Measurements from ENCODE around the gene ROBO1. TPM values are rescaled to one million over a fixed set of nuclear protein-coding genes. Genes with fewer than 3 reads are reported as not detected.

Gene ROBO1
- total and polyA plus RNA-seq, 4 donors = 1.0 to 30.3 (median 3.9) TPM

DNA sequence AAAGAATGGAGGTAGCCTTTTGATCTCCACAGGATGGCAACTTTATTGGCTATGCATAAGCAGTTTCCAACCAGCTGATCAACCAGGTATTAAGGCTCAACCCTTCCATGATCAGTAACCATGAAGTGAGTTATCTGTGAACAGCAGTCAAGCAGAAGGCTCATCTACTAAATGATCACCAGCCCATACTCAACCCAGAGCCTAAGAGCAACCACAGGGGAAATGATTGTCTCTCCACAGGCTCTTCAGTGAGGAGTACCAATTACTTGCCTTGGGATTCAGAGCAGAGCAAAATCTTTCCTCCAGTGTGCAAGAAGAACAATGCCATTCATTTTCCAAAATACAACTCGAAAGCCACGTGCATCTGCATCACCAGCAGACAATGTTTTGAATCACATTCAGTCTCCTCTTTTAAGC, 754.8 kb downstream of the ROBO1 start:
- Histone ChIP-seq H3K4me3 (ENCODE audit: low read depth in 1 of 3, low read length in 3 of 3) (no peak overlapping the region), H3K27me3 (ENCODE audit: control insufficient read depth in 4 of 4, insufficient read depth in 4 of 4, low read length in 3 of 4) (peaks cover 0 to 10% (median 1%) of the 10 kb centered on the region in 4 donors), H3K27ac (ENCODE audit: low read depth in 1 of 2, low read length in 2 of 2) (no peak overlapping the region), H3K36me3 (ENCODE audit: control insufficient read depth in 4 of 4, insufficient read depth in 3 of 4, low read depth in 1 of 4, low read length in 3 of 4) (no peaks in the 10 kb centered on the region), H3K9ac (ENCODE audit: low read depth in 1 of 2, low read length in 2 of 2) (no peak overlapping the region), H3K4me1 (ENCODE audit: control insufficient read depth in 4 of 4, insufficient read depth in 4 of 4, low read length in 3 of 4) (peaks cover 0 to 8% (median 3%) of the 10 kb centered on the region in 4 donors), H3K9me3 (ENCODE audit: control insufficient read depth in 4 of 4, low read length in 3 of 4) (no peaks in the 10 kb centered on the region)
- no peak for DNase-seq (ENCODE audit: low spot score)
- 81% methylated on average over 2 of the region's 2 CpGs for WGBS
- TF ChIP-seq HNF4A (conservative IDR thresholded peaks at IDR 0.05) = no peak
- no peak for TF ChIP-seq NR2F2 (IDR thresholded peaks at IDR 0.05)
- no peak for TF ChIP-seq RAD21 (IDR thresholded peaks at IDR 0.05)

- no peak overlapping the region for H3K27ac ChIP-seq (ENCODE audit: low read depth in 1 of 2, low read length in 2 of 2)
- WGBS = 84% methylated on average over 2 of the region's 2 CpGs
- H3K9me3 ChIP-seq (ENCODE audit: control insufficient read depth in 4 of 4, low read length in 3 of 4) = no peaks in the 10 kb centered on the region
- peaks cover 0 to 10% (median 0%) of the 10 kb centered on the region in 4 donors for H3K27me3 ChIP-seq (ENCODE audit: control insufficient read depth in 4 of 4, insufficient read depth in 4 of 4, low read length in 3 of 4)
- DNase-seq (ENCODE audit: low spot score) = no peak
- no peak overlapping the region for H3K9ac ChIP-seq (ENCODE audit: low read depth in 1 of 2, low read length in 2 of 2)
- no peak overlapping the region for H3K4me3 ChIP-seq (ENCODE audit: low read depth in 1 of 3, low read length in 3 of 3)
- TF ChIP-seq HNF4G (IDR thresholded peaks at IDR 0.05) (no peak), NR2F2 (IDR thresholded peaks at IDR 0.05) (no peak), TAF1 (conservative IDR thresholded peaks at IDR 0.05) (no peak), YY1 (IDR thresholded peaks at IDR 0.05) (no peak)
- TF ChIP-seq, protein P1, sequence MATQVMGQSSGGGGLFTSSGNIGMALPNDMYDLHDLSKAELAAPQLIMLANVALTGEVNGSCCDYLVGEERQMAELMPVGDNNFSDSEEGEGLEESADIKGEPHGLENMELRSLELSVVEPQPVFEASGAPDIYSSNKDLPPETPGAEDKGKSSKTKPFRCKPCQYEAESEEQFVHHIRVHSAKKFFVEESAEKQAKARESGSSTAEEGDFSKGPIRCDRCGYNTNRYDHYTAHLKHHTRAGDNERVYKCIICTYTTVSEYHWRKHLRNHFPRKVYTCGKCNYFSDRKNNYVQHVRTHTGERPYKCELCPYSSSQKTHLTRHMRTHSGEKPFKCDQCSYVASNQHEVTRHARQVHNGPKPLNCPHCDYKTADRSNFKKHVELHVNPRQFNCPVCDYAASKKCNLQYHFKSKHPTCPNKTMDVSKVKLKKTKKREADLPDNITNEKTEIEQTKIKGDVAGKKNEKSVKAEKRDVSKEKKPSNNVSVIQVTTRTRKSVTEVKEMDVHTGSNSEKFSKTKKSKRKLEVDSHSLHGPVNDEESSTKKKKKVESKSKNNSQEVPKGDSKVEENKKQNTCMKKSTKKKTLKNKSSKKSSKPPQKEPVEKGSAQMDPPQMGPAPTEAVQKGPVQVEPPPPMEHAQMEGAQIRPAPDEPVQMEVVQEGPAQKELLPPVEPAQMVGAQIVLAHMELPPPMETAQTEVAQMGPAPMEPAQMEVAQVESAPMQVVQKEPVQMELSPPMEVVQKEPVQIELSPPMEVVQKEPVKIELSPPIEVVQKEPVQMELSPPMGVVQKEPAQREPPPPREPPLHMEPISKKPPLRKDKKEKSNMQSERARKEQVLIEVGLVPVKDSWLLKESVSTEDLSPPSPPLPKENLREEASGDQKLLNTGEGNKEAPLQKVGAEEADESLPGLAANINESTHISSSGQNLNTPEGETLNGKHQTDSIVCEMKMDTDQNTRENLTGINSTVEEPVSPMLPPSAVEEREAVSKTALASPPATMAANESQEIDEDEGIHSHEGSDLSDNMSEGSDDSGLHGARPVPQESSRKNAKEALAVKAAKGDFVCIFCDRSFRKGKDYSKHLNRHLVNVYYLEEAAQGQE (IDR thresholded peaks at IDR 0.05) = no peak
- H3K4me1 ChIP-seq (ENCODE audit: control insufficient read depth in 4 of 4, insufficient read depth in 4 of 4, low read length in 3 of 4) = peaks cover 0 to 4% (median 1%) of the 10 kb centered on the region in 4 donors
- H3K36me3 ChIP-seq (ENCODE audit: control insufficient read depth in 4 of 4, insufficient read depth in 3 of 4, low read depth in 1 of 4, low read length in 3 of 4) = no peaks in the 10 kb centered on the region
These were observed 755.3 kb downstream of the ROBO1 start for GRCh38 chr3:79012530-79012913.

DNA sequence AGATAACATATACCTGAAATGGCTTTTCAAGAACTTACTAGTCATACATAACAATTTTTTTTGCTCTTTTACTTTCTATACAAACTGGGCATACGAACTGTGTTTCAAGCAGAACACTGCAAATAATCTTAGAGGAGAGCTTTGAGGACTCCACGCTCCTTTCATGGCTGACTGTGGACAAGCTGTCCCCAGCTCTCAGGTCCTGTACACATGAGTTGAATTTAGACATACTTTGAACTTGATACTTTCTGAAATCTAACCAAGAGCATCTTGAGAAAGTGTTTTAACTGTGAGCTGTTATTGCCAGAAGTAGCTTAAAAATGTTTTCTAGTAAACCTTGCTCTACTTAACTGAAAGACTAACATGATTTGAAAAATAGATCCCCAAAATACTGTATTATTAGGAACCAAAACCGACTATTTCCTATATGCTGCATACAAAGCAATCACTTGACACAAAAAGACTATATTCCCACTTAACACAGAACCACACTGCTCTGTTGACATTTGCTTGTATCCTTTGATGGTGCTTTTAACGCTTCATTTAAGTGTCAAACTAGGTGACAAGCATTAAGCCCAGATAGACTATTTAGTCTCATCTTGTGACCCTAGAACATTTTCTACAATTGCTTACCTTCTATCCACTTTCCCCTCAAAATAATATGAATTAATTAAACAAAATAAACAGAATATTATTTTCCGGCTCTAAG, 755.8 kb downstream of the ROBO1 start:
- Histone ChIP-seq H3K4me3 (ENCODE audit: low read depth in 1 of 3, low read length in 3 of 3) (no peak overlapping the region), H3K27me3 (ENCODE audit: control insufficient read depth in 4 of 4, insufficient read depth in 4 of 4, low read length in 3 of 4) (peaks cover 0 to 8% (median 0%) of the 10 kb centered on the region in 4 donors), H3K9ac (ENCODE audit: low read depth in 1 of 2, low read length in 2 of 2) (no peak overlapping the region), H3K27ac (ENCODE audit: low read depth in 1 of 2, low read length in 2 of 2) (no peak overlapping the region), H3K9me3 (ENCODE audit: control insufficient read depth in 4 of 4, low read length in 3 of 4) (no peaks in the 10 kb centered on the region), H3K36me3 (ENCODE audit: control insufficient read depth in 4 of 4, insufficient read depth in 3 of 4, low read depth in 1 of 4, low read length in 3 of 4) (no peaks in the 10 kb centered on the region), H3K4me1 (ENCODE audit: control insufficient read depth in 4 of 4, insufficient read depth in 4 of 4, low read length in 3 of 4) (no peaks in the 10 kb centered on the region)
- WGBS = 81% methylated on average over 5 of the region's 5 CpGs
- no peak for DNase-seq (ENCODE audit: low spot score)
- TF ChIP-seq NR2F2 (IDR thresholded peaks at IDR 0.05) (no peak), JUND (IDR thresholded peaks at IDR 0.05) (no peak), HNF4G (IDR thresholded peaks at IDR 0.05) (no peak), TAF1 (conservative IDR thresholded peaks at IDR 0.05) (no peak), FOXA1 (IDR thresholded peaks at IDR 0.05) (no peak), SP1 (IDR thresholded peaks at IDR 0.05) (no peak), FOXA2 (IDR thresholded peaks at IDR 0.05) (no peak), RXRA (IDR thresholded peaks at IDR 0.05) (no peak), HNF4A (conservative IDR thresholded peaks at IDR 0.05) (no peak), EGR1 (IDR thresholded peaks at IDR 0.05; ENCODE audit: low read depth in 2 of 2) (no peak), RAD21 (IDR thresholded peaks at IDR 0.05) (no peak), YY1 (IDR thresholded peaks at IDR 0.05) (no peak), GABPA (IDR thresholded peaks at IDR 0.05 in 1 of 2, conservative IDR thresholded peaks at IDR 0.05 in 1 of 2) (no peak)
- TF ChIP-seq, protein P2, sequence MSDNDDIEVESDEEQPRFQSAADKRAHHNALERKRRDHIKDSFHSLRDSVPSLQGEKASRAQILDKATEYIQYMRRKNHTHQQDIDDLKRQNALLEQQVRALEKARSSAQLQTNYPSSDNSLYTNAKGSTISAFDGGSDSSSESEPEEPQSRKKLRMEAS (IDR thresholded peaks at IDR 0.05) = no peak
- TF ChIP-seq, protein P1 (IDR thresholded peaks at IDR 0.05) = no peak
- TF ChIP-seq, protein P3, sequence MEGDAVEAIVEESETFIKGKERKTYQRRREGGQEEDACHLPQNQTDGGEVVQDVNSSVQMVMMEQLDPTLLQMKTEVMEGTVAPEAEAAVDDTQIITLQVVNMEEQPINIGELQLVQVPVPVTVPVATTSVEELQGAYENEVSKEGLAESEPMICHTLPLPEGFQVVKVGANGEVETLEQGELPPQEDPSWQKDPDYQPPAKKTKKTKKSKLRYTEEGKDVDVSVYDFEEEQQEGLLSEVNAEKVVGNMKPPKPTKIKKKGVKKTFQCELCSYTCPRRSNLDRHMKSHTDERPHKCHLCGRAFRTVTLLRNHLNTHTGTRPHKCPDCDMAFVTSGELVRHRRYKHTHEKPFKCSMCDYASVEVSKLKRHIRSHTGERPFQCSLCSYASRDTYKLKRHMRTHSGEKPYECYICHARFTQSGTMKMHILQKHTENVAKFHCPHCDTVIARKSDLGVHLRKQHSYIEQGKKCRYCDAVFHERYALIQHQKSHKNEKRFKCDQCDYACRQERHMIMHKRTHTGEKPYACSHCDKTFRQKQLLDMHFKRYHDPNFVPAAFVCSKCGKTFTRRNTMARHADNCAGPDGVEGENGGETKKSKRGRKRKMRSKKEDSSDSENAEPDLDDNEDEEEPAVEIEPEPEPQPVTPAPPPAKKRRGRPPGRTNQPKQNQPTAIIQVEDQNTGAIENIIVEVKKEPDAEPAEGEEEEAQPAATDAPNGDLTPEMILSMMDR (IDR thresholded peaks at IDR 0.05; ENCODE audit: low read depth, low read length, missing input control) = no peak
- TF ChIP-seq, protein P4, sequence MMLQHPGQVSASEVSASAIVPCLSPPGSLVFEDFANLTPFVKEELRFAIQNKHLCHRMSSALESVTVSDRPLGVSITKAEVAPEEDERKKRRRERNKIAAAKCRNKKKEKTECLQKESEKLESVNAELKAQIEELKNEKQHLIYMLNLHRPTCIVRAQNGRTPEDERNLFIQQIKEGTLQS (IDR thresholded peaks at IDR 0.05) = no peak
